ENCODE data around the gene MSX1. TPM values are rescaled to one million over a fixed set of nuclear protein-coding genes. Genes with fewer than 3 reads are reported as not detected.
"Not testable (repeated sequence)": the region's sequence is repeated elsewhere in the genome, so short reads cannot be mapped to it uniquely, and the experiment has no call there.

MSX1 gene
- under 1 TPM in 1 of 2 experiments, not detected in 1; 0.12 TPM for total RNA-seq

DNA sequence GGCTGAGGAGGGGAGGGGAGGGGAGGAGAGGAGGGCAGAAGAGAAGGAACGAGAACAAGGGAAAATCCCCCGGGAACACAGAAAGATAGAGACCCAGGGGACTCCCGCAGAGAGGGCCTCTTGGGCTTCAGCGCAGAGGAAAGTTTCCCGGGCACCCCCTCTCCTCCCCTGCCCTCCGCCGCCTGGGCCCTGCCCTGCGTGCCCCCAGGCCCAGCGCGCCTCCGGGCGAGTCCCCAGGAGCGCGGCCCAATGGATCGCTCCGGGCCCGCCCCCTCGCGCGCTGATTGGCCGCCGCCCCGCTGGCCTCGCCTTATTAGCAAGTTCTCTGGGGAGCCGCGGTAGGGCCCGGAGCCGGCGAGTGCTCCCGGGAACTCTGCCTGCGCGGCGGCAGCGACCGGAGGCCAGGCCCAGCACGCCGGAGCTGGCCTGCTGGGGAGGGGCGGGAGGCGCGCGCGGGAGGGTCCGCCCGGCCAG is at the start of gene MSX1:
Gene MSX1, plus strand, starts transcription at position 341 of the 474 bp plus-strand sequence. CDS start 235 bp downstream, outside the sequence.
- H3K4me3 Mint-ChIP-seq: peak within 1 kb of the TSS; percentile 54
- CTCF ChIA-PET: no interaction called here
- H3K9me3 Mint-ChIP-seq (ENCODE audit: low read depth): no peaks in the 10 kb centered on the region
- peaks cover 15% of the 10 kb centered on the region for H3K4me1 Mint-ChIP-seq
- H3K27me3 Mint-ChIP-seq: peaks cover 82% of the 10 kb centered on the region
- peaks cover 9% of the 10 kb centered on the region for H3K36me3 Mint-ChIP-seq
- ATAC-seq (peak; percentile 57), DNase-seq (no peak)
- H3K27ac Mint-ChIP-seq: peak within 1 kb of the TSS; percentile 49

DNA sequence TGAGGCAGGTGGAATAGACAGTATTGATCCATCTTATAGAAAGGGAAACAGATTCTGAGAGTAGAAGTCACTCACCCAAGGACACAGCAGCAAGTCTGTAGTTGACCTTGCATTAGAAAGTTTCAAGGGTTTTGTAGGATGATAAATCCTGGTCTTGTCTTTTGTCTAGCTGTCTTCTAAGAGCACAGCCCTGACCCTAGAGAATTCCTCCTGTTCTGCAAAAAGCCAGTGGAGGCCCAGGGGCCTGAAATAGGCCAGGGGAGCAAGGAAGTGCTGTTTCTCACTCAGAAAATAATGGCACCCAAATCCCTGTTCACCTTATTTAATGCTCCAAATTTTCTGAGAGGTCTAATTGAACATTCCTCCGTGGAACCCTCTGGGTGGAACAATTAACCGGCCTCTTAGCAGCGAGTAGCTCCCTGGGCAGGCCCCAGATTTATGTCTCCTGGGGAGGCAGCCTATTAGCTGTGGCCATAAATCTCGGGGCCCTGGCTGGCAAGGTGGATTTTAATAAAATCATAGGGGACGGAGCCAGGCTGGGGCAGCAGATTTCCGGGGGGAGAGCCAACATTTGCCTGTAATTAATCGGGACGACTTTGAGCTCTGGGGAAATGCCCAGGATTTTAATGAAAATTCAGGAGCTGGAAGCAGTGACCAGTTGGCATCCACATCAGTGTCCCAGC is 49.2 kb upstream of the MSX1 start:
- no peak overlapping the region for H3K4me3 Mint-ChIP-seq
- no peaks in the 10 kb centered on the region for H3K36me3 Mint-ChIP-seq
- no peaks in the 10 kb centered on the region for H3K9me3 Mint-ChIP-seq (ENCODE audit: low read depth)
- H3K27me3 Mint-ChIP-seq: peaks cover 5% of the 10 kb centered on the region
- CTCF ChIA-PET: no interaction called here
- DNase-seq (no peak), ATAC-seq (no peak)
- no peak overlapping the region for H3K27ac Mint-ChIP-seq
- H3K4me1 Mint-ChIP-seq: no peaks in the 10 kb centered on the region

DNA sequence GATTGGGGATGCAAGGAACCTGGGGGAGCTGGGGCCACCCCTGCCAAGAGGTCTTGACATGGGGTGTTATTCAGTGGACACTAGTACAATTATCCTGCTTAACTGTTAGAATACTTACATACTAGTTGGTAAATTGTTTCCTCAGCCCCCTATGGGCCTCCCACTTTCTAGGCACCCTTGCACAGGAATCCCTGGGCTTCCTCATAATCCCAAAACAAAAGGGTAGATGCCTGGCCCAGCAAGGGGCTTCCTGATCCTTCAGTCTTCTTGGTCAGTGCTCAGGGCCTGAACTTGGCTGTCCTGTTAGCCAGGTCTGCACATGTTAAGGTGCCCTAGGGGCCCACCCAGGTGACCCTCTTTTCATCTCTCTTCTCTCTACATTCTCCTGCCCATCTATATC is 48.7 kb upstream of the MSX1 start:
- peaks cover 5% of the 10 kb centered on the region for H3K27me3 Mint-ChIP-seq
- no peaks in the 10 kb centered on the region for H3K9me3 Mint-ChIP-seq (ENCODE audit: low read depth)
- CTCF ChIA-PET: no interaction called here
- DNase-seq: no peak
- H3K36me3 Mint-ChIP-seq: no peaks in the 10 kb centered on the region
- no peak for ATAC-seq
- no peaks in the 10 kb centered on the region for H3K4me1 Mint-ChIP-seq
- H3K4me3 Mint-ChIP-seq: no peak overlapping the region
- H3K27ac Mint-ChIP-seq: no peak overlapping the region

DNA sequence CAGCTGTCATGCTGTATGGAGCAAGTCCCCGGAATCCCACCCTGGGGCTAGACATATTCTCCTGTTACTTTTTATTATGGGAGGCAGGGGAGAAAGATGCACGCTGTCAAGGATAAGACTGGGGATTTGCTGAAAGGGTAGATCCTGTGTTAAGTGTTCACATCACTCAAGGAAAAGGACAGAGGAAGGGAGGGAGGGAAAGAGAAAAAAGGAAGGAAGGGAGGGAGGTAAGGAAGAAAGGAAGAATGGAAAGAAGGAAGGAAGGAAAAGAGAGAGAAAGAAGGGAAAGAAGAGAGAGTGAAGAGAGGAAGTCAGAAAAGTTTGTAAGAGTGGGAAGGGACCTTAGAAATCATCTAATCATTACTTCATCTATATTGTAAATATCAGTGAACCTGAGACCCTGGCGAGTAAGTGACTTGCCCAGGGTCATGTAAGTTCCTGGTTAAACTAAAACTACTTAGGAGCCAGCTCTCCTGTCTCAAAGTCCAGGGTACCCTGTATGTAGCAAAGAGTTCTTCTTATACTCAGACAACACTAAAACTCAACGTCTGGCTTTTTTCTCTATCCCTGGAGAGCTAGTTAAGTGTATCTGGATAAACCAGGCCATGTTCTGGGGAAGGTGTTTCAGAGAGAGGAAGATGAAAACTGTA is 47.2 kb upstream of the MSX1 start:
- no peak for ATAC-seq
- Mint-ChIP-seq H3K9me3 (ENCODE audit: low read depth) (peaks cover 3% of the 10 kb centered on the region), H3K4me1 (no peaks in the 10 kb centered on the region), H3K36me3 (no peaks in the 10 kb centered on the region), H3K27ac (no peak overlapping the region), H3K27me3 (peaks cover 5% of the 10 kb centered on the region), H3K4me3 (no peak overlapping the region)
- no peak for DNase-seq
- CTCF ChIA-PET: no interaction called here

DNA sequence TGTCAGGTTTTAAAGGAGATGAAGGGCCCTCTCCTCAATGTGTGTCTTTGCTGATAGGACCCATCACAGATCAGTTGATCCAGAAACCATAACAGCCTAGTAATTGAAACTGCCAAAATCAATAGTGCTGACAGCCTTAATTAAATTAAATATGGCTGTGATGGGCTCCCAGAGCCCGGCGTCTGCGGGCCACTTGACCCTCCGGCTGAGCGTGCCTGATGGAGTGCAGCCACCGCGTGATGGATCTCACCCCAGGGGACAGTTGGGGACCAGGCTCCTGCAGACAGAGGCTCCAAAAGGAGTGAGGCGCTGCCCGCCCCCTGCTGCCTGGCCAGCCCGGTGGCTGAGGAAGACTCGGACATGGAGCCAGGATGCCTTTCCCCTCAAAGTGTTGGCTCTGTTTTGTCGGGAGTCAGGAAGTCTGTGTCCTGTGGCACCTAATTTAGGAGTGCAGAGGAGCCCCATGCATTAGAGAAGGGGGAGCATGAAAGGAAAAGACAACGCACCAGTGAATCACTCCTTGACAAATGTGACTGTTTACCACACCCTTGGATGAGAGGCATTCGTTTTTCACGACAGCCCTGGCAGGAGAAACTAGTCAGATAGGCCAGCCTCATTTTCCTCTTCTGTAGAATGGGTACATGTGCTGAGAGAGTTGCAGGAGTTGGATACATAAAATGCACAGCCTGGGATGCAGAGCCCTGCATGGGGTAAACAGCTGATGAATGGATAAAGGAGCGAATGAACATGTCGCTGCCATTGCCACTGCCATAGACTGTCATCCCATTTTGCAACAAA is 40.9 kb upstream of the MSX1 start:
- ATAC-seq (no peak), DNase-seq (no peak)
- no peak overlapping the region for H3K4me3 Mint-ChIP-seq
- H3K27ac Mint-ChIP-seq: no peak overlapping the region
- no peaks in the 10 kb centered on the region for H3K36me3 Mint-ChIP-seq
- no peaks in the 10 kb centered on the region for H3K4me1 Mint-ChIP-seq
- CTCF ChIA-PET: no interaction called here
- H3K27me3 Mint-ChIP-seq: peaks cover 5% of the 10 kb centered on the region
- peaks cover 3% of the 10 kb centered on the region for H3K9me3 Mint-ChIP-seq (ENCODE audit: low read depth)

DNA sequence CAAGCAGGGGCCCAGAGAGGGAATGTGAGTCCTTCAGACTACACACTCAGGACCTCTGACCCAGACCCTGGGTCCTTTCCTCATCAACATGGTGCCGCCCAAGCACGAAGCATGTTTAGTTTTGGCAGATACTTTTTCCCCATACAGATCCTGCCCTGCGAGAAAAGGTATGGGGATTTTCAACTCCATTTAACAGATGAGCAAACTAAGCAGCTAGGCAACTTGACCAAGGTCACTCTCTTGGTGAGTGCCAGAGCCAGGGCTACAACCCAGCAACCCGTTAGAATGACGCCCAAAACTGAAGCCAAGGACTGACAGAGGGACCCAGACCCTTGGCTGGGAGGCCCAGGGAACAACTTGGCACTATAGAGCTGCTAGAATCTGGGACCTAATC is 40.3 kb upstream of the MSX1 start:
- DNase-seq: no peak
- Mint-ChIP-seq H3K27ac (no peak overlapping the region), H3K4me1 (no peaks in the 10 kb centered on the region), H3K27me3 (peaks cover 5% of the 10 kb centered on the region), H3K9me3 (ENCODE audit: low read depth) (peaks cover 3% of the 10 kb centered on the region), H3K36me3 (no peaks in the 10 kb centered on the region), H3K4me3 (no peak overlapping the region)
- ATAC-seq: no peak
- CTCF ChIA-PET: no interaction called here

DNA sequence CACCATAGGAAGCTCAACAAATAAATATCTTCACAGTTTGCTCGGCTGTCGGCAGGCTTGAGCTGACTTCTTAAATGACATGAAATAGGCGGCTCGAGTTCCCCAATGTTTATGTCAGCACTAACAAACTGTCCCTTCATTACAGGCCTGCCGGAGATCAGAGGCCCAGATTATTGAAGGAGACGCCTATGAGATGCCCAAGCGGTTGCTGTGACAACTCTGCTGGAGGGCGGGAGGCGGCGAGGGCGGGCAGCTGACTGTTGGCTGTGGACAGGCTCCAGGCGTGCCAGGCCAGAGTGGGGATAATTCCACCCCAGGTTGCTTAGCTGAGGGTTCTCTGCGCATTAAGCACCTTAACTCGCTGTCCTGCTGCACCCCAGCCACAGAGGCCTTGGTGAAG is 39.2 kb upstream of the MSX1 start:
- Mint-ChIP-seq H3K4me3 (no peak overlapping the region), H3K4me1 (no peaks in the 10 kb centered on the region)
- no peak for ATAC-seq

DNA sequence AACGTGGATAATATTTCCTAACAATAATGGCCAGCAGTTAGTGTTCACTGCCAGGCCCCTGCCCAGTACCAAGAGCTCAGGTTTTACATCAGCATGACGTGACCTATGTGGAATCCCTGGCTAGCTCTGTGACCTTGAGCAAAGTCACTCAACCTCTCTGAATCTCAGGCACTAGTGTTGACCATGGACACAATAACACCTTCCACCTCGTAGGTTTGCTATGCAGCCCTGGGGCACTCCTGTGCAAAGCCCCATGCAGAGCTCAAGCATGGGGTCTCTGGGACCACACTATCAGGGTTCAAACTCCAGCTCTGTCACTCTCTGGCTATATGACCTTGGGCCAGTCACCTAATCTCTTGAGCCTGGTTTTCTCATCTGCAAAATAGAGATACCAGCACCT is 38.7 kb upstream of the MSX1 start:
- H3K9me3 Mint-ChIP-seq (ENCODE audit: low read depth): peaks cover 4% of the 10 kb centered on the region
- H3K4me1 Mint-ChIP-seq: no peaks in the 10 kb centered on the region
- H3K27ac Mint-ChIP-seq: no peak overlapping the region
- CTCF ChIA-PET: no interaction called here
- H3K27me3 Mint-ChIP-seq: no peaks in the 10 kb centered on the region
- ATAC-seq (no peak), DNase-seq (peak; percentile 25)
- no peak overlapping the region for H3K4me3 Mint-ChIP-seq
- peaks cover under 1% of the 10 kb centered on the region for H3K36me3 Mint-ChIP-seq

More for the DNA sequence above, 39.2 kb upstream of the MSX1 start:
- DNase-seq: peak; percentile 25
- peaks cover 3% of the 10 kb centered on the region for H3K9me3 Mint-ChIP-seq (ENCODE audit: low read depth)
- no peak overlapping the region for H3K27ac Mint-ChIP-seq
- no peaks in the 10 kb centered on the region for H3K36me3 Mint-ChIP-seq
- H3K27me3 Mint-ChIP-seq: no peaks in the 10 kb centered on the region
- CTCF ChIA-PET: no interaction called here

DNA sequence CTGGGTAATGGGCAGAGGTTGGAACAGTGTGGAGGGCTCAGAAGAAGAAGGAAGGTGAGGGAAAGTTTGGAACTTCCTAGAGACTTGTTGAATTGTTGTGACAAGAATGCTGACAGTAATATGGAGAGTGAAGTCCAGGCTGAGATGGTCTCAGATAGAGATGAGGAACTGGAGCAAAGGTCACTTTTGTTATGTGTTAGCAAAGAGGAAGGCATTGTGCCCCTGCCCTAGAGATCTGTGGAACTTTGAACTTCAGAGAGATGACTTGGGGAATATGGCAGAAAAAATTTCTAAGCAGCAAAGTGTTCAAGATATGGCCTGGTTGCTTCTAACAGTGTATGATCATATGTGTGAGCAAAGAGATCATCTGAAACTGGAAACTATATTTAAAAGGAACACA is 37.9 kb upstream of the MSX1 start:
- Mint-ChIP-seq H3K27me3 (no peaks in the 10 kb centered on the region), H3K9me3 (ENCODE audit: low read depth) (peaks cover 7% of the 10 kb centered on the region), H3K36me3 (peaks cover 2% of the 10 kb centered on the region), H3K4me1 (no peaks in the 10 kb centered on the region), H3K27ac (no peak overlapping the region), H3K4me3 (no peak overlapping the region)
- DNase-seq: no peak
- CTCF ChIA-PET: no interaction called here
- no peak for ATAC-seq

DNA sequence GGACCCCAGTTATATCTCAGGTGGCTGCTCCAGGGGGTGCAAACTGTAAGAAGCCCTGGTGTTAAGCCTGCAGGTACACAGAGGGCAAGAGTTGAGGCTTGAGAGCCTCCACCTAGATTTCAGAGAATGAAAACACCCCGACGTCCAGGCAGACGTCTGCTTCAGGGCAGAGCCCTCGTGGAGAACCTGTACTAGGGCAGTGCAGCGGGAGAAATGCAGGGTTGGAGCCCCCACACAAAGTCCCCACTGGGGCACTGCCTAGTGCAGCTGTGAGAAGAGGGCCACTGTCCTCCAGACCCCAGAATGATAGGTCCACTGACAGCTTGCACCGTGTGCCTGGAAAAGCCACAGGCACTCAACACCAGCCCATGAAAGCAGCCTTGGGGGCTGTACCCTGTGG is 37.2 kb upstream of the MSX1 start:
- CTCF ChIA-PET; H3K4me1 Mint-ChIP-seq; H3K27me3 Mint-ChIP-seq; H3K4me3 Mint-ChIP-seq; ATAC-seq; H3K27ac Mint-ChIP-seq; H3K36me3 Mint-ChIP-seq; H3K9me3 Mint-ChIP-seq (ENCODE audit: low read depth): not testable (repeated sequence)
- peak; percentile 1 for DNase-seq

DNA sequence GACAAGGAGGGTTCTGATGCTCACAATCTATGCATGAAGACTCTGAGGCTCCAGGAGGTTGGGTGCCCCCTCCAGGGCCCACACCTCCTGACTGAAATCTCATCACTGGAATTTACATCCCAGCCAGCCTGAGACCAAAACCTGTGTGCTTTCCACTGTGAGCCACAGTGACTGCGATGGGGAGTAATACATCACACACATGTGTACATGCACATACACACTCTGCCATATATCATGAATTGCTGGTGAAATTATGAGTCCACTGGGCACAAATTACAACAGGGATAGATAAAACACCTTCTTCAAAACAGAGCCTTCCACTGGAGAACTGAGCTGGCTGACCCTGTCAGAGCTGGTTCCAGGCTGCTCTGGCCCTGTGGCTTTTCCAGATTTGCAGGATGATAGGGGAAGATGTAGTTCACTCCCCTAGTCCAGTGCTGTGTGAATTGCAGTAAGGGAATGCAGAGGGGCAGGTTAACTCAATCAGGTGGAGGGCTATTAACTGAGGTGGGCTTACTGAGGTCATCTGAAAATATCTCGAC is 35.8 kb upstream of the MSX1 start:
- Mint-ChIP-seq H3K27me3 (no peaks in the 10 kb centered on the region), H3K4me1 (no peaks in the 10 kb centered on the region), H3K4me3 (no peak overlapping the region), H3K27ac (no peak overlapping the region), H3K36me3 (peaks cover 2% of the 10 kb centered on the region), H3K9me3 (ENCODE audit: low read depth) (peaks cover 4% of the 10 kb centered on the region)
- CTCF ChIA-PET: no interaction called here
- DNase-seq: no peak
- ATAC-seq: no peak

DNA sequence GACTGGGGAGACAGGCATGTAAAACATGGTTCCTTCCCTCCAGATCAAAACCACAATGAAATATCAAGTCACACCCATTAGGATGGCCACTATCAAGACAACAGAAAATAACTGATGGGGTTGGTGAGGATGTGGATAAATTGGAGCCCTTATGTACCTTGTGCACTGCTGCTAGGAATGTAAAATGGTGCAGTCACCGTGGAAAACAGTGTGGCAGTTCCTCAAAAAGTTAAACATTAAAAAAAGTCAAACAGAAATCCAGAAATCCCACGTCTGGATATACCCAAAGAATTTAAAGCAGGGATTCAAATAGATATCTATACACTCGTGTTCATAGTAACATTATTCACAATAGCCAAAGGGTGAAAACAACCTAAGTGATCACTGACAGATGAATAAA is 35.2 kb upstream of the MSX1 start:
- no peak overlapping the region for H3K27ac Mint-ChIP-seq
- H3K27me3 Mint-ChIP-seq: no peaks in the 10 kb centered on the region
- peaks cover 4% of the 10 kb centered on the region for H3K9me3 Mint-ChIP-seq (ENCODE audit: low read depth)
- DNase-seq: no peak
- H3K4me1 Mint-ChIP-seq: no peaks in the 10 kb centered on the region
- no peak for ATAC-seq
- no peak overlapping the region for H3K4me3 Mint-ChIP-seq
- peaks cover 2% of the 10 kb centered on the region for H3K36me3 Mint-ChIP-seq
- CTCF ChIA-PET: no interaction called here

DNA sequence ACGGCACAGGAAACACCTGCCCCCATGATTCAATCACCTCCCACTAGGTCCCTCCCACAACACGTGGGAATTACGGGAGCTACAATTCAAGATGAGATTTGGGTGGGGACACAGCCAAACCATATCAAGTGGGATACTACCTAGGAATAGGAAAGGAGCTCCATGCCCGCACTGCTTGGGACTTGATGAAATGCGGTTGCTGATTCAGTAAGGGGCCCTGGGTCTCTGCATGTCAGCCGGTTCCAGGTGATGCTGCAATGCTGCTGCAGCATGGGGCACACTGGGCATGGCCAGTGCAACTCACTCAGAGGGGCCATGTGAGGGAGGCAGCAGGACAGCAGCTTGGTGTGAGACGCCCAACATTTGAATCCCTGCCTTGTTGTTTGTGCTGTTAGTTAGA is 34.0 kb upstream of the MSX1 start:
- H3K36me3 Mint-ChIP-seq: peaks cover 2% of the 10 kb centered on the region
- DNase-seq (no peak), ATAC-seq (no peak)
- H3K4me1 Mint-ChIP-seq: no peaks in the 10 kb centered on the region
- H3K27ac Mint-ChIP-seq: no peak overlapping the region
- H3K4me3 Mint-ChIP-seq: no peak overlapping the region
- peaks cover 4% of the 10 kb centered on the region for H3K9me3 Mint-ChIP-seq (ENCODE audit: low read depth)
- H3K27me3 Mint-ChIP-seq: no peaks in the 10 kb centered on the region
- CTCF ChIA-PET: no interaction called here

DNA sequence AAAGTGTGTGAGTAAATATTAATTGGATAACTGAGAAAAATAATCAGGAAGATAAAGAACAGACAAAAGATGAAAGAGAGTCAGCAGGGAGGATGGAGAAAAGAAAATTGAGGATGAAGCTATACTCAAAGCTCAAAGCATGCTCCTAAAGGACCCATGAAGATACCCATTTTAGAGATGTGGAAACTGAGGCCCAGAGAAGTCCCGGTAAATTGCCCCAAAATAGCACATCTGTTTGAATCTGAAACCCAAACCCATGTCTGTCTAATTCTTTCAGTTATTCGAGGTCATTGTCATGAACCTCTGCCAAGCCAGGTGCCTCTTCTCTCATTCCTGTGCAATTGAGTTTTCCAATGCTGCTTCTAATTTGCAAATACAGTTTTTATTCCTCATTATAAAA is 29.6 kb upstream of the MSX1 start:
- H3K4me3 Mint-ChIP-seq: no peak overlapping the region
- H3K27me3 Mint-ChIP-seq: no peaks in the 10 kb centered on the region
- H3K9me3 Mint-ChIP-seq (ENCODE audit: low read depth): peaks cover 6% of the 10 kb centered on the region
- CTCF ChIA-PET: no interaction called here
- DNase-seq (no peak), ATAC-seq (no peak)
- H3K4me1 Mint-ChIP-seq: no peaks in the 10 kb centered on the region
- H3K36me3 Mint-ChIP-seq: peaks cover 2% of the 10 kb centered on the region
- H3K27ac Mint-ChIP-seq: no peak overlapping the region
